OCI-LY7 (cell line): ENCODE results near the gene TOB2.

ENCODE experiments used
- EZH2phosphoT487 ChIP-seq: fragments of 200-600 bp; sonication (generic); IDR thresholded peaks from 2 replicates; pipeline ENCODE4 v1.6.1; 2018; ENCODE audit warnings: low read depth, borderline replicate concordance, mild to moderate bottlenecking, mixed run types, antibody characterized with exemption, low read length, moderate library complexity, mixed read lengths
- TF ChIP-seq, protein P1 (sequence below): fragments of 200-600 bp; sonication (generic); conservative IDR thresholded peaks from 2 replicates; pipeline ENCODE4 v1.5.1; 2014; ENCODE audit warnings: mild to moderate bottlenecking, antibody characterized with exemption, low read length, moderate library complexity, mixed read lengths

DNA sequence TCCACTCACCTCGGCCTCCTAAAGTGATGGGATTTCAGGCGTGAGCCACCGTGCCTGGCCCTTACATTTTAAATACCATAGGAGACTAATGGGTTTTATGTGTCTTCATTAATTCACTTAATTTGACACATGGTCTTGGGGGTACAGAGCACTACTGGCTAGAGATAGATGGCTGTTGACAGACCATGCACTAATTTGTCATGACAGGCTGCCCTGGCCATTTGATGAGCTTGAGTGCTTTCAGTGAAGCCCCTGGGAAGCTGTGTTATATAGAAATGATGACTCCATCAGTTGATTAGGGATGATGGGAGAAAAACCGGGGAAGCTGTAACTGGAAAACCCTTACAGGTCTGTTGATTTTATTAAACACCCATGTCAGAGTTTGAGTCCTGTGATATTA lies 15.3 kb upstream of the TOB2 start:
- TF ChIP-seq, protein P1, sequence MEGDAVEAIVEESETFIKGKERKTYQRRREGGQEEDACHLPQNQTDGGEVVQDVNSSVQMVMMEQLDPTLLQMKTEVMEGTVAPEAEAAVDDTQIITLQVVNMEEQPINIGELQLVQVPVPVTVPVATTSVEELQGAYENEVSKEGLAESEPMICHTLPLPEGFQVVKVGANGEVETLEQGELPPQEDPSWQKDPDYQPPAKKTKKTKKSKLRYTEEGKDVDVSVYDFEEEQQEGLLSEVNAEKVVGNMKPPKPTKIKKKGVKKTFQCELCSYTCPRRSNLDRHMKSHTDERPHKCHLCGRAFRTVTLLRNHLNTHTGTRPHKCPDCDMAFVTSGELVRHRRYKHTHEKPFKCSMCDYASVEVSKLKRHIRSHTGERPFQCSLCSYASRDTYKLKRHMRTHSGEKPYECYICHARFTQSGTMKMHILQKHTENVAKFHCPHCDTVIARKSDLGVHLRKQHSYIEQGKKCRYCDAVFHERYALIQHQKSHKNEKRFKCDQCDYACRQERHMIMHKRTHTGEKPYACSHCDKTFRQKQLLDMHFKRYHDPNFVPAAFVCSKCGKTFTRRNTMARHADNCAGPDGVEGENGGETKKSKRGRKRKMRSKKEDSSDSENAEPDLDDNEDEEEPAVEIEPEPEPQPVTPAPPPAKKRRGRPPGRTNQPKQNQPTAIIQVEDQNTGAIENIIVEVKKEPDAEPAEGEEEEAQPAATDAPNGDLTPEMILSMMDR = no peak
- TF ChIP-seq EZH2phosphoT487 = no peak
